GM10248 (cell line): Measurements from ENCODE around the gene STK11IP.

ENCODE experiments used
- CTCF ChIA-PET: fragments of 300-600 bp; sonication (Branson Sonifier 250); formaldehyde crosslinking; extraction: SDS; loops from one replicate; lab custom pipeline; 2021; ENCODE audit warnings: antibody characterized with exemption; lab: Yijun Ruan, JAX
- POLR2A ChIA-PET: fragments of 350-650 bp; sonication (Branson Sonifier 250); formaldehyde crosslinking; extraction: SDS; loops from one replicate; lab custom pipeline; 2020; ENCODE audit warnings: antibody characterized with exemption; lab: Yijun Ruan, JAX
- DNase-seq: peaks from one replicate; pipeline ENCODE4 v3.0.0; 2012; ENCODE audit errors: extremely low spot score
- TF ChIP-seq, protein P1 (sequence below): IDR thresholded peaks from 2 replicates; pipeline ENCODE4 v1.5.1; 2012; ENCODE audit warnings: mild to moderate bottlenecking, low read depth; ENCODE audit errors: extremely low read depth, missing control alignments, control extremely low read depth

STK11IP gene

DNA sequence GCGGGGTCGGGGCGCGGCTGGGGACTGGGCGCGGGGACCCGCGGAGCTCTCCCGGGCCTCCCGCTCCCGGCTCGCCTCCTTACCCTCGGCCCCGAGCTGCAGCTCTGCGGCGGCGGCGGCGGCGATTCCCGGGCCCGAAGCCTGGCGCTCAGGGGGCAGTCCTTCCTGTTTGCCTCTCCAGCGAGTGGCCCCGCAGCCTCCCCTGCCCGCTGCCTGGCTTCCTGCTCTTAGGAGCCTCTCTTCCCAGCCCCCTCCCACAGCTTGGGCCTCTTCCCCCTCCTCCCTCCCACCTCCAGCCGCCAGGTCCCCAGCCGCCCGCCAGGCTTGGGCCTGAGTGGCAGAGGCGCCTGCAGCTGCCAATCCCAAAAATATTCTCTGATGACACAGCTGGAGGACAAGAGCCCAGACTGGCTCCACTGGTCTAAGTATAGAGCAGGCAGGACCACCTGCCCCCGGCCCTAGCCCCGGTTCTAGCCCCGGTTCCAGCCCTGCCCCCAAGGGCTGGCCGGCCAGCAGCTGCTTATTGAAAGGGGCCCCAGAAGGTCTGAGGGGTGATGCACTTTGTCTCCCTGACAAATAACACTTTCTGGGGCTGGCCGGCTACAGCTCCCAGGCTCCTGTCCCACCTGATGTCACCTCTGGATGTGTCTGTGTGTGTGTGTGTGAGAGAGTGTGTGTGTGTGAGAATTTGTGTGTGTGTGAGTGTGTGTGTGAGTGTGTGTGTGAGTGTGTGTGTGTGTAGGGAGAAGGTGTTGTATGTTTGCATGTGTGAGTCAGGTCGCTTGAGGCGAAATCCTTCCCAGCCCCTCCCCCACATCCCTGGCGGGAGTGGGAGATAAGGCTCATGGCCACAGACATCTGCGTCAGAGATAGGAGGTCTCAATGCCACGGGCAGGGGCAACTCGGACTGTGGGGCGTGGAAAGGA is 26.1 kb upstream of the STK11IP start, which contains the start of gene OBSL1:
Gene OBSL1, minus strand, starts transcription at position 229 of the 926 bp plus-strand sequence. CDS start 307 bp downstream, outside the sequence.
- POLR2A ChIA-PET: no interaction called here
- TF ChIP-seq, protein P1, sequence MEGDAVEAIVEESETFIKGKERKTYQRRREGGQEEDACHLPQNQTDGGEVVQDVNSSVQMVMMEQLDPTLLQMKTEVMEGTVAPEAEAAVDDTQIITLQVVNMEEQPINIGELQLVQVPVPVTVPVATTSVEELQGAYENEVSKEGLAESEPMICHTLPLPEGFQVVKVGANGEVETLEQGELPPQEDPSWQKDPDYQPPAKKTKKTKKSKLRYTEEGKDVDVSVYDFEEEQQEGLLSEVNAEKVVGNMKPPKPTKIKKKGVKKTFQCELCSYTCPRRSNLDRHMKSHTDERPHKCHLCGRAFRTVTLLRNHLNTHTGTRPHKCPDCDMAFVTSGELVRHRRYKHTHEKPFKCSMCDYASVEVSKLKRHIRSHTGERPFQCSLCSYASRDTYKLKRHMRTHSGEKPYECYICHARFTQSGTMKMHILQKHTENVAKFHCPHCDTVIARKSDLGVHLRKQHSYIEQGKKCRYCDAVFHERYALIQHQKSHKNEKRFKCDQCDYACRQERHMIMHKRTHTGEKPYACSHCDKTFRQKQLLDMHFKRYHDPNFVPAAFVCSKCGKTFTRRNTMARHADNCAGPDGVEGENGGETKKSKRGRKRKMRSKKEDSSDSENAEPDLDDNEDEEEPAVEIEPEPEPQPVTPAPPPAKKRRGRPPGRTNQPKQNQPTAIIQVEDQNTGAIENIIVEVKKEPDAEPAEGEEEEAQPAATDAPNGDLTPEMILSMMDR: no peak
- CTCF ChIA-PET: interaction anchor here (0.7 to 3.1 kb wide), 4 partner anchors 11 to 29 kb away, joined by 3 to 18 read pairs (median 3); no protein-coding TSS in a partner anchor
- no peak for DNase-seq

DNA sequence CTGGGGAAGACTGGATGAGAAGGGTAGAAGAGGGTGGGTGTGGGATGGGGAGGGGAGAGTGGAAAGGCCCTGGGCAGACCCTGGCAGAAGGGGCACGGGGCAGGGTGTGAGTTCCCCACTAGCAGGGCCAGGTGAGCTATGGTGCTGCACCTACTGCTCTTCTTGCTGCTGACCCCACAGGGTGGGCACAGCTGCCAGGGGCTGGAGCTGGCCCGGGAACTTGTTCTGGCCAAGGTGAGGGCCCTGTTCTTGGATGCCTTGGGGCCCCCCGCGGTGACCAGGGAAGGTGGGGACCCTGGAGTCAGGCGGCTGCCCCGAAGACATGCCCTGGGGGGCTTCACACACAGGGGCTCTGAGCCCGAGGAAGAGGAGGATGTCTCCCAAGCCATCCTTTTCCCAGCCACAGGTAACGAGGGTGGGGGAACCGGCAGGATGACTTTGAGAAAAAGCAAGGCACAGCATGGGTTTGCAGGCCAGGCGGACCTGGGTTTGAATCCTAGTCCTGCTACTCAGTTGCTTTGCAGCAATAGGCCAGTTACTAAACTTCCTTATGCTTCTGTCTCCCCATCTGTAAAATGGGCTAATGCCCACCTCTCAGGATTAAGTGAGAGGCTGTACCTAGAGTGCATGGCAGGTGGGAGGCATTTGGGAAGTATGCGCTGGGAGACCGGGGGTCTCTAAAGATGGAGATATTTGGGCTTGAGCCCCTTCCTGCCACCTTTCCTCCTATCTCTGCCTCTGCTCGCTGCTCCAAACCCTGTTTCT is 25.2 kb upstream of the STK11IP start, which contains the start of gene INHA:
Gene INHA, plus strand, starts transcription at position 74 of the 765 bp plus-strand sequence. Its CDS starts 65 bp downstream, at position 139.
- TF ChIP-seq, protein P1: no peak

DNA sequence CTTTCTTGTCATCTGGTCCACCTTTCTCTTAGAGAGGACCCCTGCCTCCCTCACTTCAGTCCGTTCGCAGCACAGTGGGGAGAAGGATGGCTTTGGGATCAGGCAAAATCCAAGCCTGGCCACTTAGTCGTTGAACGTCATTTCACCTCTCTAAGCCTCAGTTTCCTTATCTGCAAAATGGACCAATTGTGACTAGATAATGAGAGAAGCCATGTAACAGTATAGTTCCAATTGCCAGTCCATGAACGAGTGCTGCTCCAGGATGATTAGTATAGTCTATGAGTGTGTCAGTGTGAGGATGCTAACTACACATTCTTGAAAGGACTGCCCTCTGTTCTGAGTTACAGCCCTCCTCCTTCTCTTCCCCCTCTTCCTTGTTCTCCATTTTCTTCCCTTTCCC is 24.5 kb upstream of the STK11IP start:
- ChIA-PET POLR2A (no interaction called here), CTCF (interaction anchor here (5.6 kb wide), 1 partner anchor 12 kb away, joined by 38 read pairs; no protein-coding TSS in a partner anchor)
- no peak for DNase-seq
- TF ChIP-seq, protein P1: no peak

More for the DNA sequence above, 25.2 kb upstream of the STK11IP start, which contains the start of gene INHA:
- ChIA-PET CTCF (interaction anchor here (3.1 kb wide), 1 partner anchor 12 kb away, joined by 18 read pairs; no protein-coding TSS in a partner anchor), POLR2A (no interaction called here)
- DNase-seq: no peak

DNA sequence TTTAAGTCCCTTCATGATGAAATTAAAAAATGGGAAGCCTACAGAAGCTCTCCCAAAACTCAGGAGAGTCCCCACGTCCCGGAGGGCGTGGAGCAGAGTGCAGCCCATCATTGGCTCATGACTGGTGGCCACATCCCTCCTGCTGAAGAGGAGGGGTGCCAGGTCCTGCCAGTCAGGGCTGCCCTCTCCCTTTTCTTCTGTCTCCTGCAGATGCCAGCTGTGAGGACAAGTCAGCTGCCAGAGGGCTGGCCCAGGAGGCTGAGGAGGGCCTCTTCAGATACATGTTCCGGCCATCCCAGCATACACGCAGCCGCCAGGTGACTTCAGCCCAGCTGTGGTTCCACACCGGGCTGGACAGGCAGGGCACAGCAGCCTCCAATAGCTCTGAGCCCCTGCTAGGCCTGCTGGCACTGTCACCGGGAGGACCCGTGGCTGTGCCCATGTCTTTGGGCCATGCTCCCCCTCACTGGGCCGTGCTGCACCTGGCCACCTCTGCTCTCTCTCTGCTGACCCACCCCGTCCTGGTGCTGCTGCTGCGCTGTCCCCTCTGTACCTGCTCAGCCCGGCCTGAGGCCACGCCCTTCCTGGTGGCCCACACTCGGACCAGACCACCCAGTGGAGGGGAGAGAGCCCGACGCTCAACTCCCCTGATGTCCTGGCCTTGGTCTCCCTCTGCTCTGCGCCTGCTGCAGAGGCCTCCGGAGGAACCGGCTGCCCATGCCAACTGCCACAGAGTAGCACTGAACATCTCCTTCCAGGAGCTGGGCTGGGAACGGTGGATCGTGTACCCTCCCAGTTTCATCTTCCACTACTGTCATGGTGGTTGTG is 23.0 kb upstream of the STK11IP start:
- POLR2A ChIA-PET: no interaction called here
- DNase-seq: no peak
- TF ChIP-seq, protein P1: no peak
- CTCF ChIA-PET: interaction anchor here (5.6 kb wide), 1 partner anchor 14 kb away, joined by 38 read pairs; no protein-coding TSS in a partner anchor

DNA sequence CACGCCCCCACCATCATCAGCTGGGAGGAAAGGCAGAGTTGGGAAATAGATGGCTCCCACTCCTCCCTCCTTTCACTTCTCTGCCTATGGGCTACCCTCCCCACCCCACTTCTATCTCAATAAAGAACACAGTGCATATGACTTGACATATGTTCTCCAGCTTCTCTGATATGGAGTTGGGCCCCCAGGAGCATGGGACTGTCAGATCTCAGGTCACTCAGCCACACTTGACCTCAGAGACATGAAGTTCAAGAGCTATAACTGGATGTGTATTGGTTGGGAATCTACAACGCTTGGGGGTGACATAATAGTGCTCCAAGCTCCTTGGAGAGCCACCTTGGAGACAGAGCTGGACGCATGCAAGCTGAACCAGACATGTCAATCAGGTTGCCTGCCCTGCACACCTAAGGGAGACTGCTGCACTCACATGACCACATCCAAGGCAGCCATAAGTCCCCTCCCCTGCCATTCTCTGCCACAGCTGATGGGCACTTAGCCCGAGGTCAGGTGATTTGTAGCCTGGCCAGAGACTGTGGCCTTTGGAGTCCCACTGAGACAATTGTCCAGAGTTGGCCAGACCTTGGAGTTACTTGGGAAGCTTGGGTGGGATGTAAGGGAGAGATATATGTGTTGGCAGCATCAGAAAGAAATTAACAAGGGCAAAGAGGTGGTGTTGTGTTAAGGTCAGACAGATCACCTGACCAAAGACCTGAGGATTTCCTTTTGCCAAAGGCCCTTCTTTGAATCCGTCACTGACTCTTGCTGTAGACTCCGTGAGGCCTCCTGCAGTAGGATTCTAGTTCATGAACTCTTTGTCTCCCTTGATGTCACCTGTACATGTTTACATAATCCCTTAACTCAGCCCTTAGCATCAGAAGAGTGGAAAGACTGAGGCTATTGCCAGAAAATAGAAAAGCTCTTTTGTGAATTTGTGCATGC is 21.8 kb upstream of the STK11IP start:
- ChIA-PET CTCF (interaction anchor here (5.6 kb wide), 1 partner anchor 15 kb away, joined by 38 read pairs; no protein-coding TSS in a partner anchor), POLR2A (no interaction called here)

More for the DNA sequence above, 21.8 kb upstream of the STK11IP start:
- TF ChIP-seq, protein P1: no peak
- no peak for DNase-seq
